ENCODE measurements around the gene CPPED1. TPM values are rescaled to one million over a fixed set of nuclear protein-coding genes. Genes with fewer than 3 reads are reported as not detected.

CPPED1 gene
- total RNA-seq = 11.6 and 13.2 TPM in 2 replicates
- long read RNA-seq, full-length matches to known transcripts = 90 of 96 reads
- long read RNA-seq, partial matches to known transcripts = 2 of 96 reads
- long read RNA-seq, other reads (novel, unspliced or antisense) = 4 of 96 reads

- peaks cover 1% of the 10 kb centered on the region for H3K36me3 Mint-ChIP-seq (ENCODE audit: insufficient read depth)
- H3K27me3 Mint-ChIP-seq = no peaks in the 10 kb centered on the region
- no peak for TF ChIP-seq CTCF (IDR thresholded peaks at IDR 0.05; ENCODE audit: unreplicated experiment)
- peak within 1 kb of the TSS; percentile 95 for H3K27ac Mint-ChIP-seq
- H3K4me1 Mint-ChIP-seq (ENCODE audit: low read depth) = peaks cover 15% of the 10 kb centered on the region
- H3K9me3 Mint-ChIP-seq (ENCODE audit: low read depth) = peaks cover 3% of the 10 kb centered on the region
- peak; percentile 79 for DNase-seq (ENCODE audit: low spot score, unreplicated experiment)
- peak within 1 kb of the TSS; percentile 94 for H3K4me3 Mint-ChIP-seq (ENCODE audit: low read depth)
These were observed at the start of gene CPPED1 for GRCh38 chr16:12803203-12804093. CPPED1 (minus strand) TSS chr16:12803887; CDS start chr16:12803776, 111 bp downstream.

- no peak for TF ChIP-seq CTCF (IDR thresholded peaks at IDR 0.05; ENCODE audit: unreplicated experiment)
- H3K27ac Mint-ChIP-seq = no peak overlapping the region
- no peaks in the 10 kb centered on the region for H3K27me3 Mint-ChIP-seq
- no peaks in the 10 kb centered on the region for H3K9me3 Mint-ChIP-seq (ENCODE audit: low read depth)
- no peaks in the 10 kb centered on the region for H3K36me3 Mint-ChIP-seq (ENCODE audit: insufficient read depth)
- no peak overlapping the region for H3K4me3 Mint-ChIP-seq (ENCODE audit: low read depth)
- no peak for DNase-seq (ENCODE audit: low spot score, unreplicated experiment)
- no peaks in the 10 kb centered on the region for H3K4me1 Mint-ChIP-seq (ENCODE audit: low read depth)
These were observed 46.5 kb upstream of the CPPED1 start for GRCh38 chr16:12850186-12850585.

- H3K4me3 Mint-ChIP-seq (ENCODE audit: low read depth) = no peak overlapping the region
- no peaks in the 10 kb centered on the region for H3K4me1 Mint-ChIP-seq (ENCODE audit: low read depth)
- TF ChIP-seq CTCF (IDR thresholded peaks at IDR 0.05; ENCODE audit: unreplicated experiment) = no peak
- H3K36me3 Mint-ChIP-seq (ENCODE audit: insufficient read depth) = no peaks in the 10 kb centered on the region
- no peaks in the 10 kb centered on the region for H3K27me3 Mint-ChIP-seq
- DNase-seq (ENCODE audit: low spot score, unreplicated experiment) = no peak
- no peaks in the 10 kb centered on the region for H3K9me3 Mint-ChIP-seq (ENCODE audit: low read depth)
- H3K27ac Mint-ChIP-seq = no peak overlapping the region
These were observed 42.9 kb upstream of the CPPED1 start for GRCh38 chr16:12846592-12846991.

- H3K4me3 Mint-ChIP-seq (ENCODE audit: low read depth) = no peak overlapping the region
- H3K36me3 Mint-ChIP-seq (ENCODE audit: insufficient read depth) = no peaks in the 10 kb centered on the region
- no peaks in the 10 kb centered on the region for H3K27me3 Mint-ChIP-seq
- TF ChIP-seq CTCF (IDR thresholded peaks at IDR 0.05; ENCODE audit: unreplicated experiment) = no peak
- no peak for DNase-seq (ENCODE audit: low spot score, unreplicated experiment)
- no peaks in the 10 kb centered on the region for H3K4me1 Mint-ChIP-seq (ENCODE audit: low read depth)
- peaks cover 5% of the 10 kb centered on the region for H3K9me3 Mint-ChIP-seq (ENCODE audit: low read depth)
- no peak overlapping the region for H3K27ac Mint-ChIP-seq
These were observed 41.6 kb upstream of the CPPED1 start for GRCh38 chr16:12845282-12845681.

- Mint-ChIP-seq H3K27me3 (no peaks in the 10 kb centered on the region), H3K4me1 (ENCODE audit: low read depth) (no peaks in the 10 kb centered on the region), H3K9me3 (ENCODE audit: low read depth) (peaks cover 10% of the 10 kb centered on the region), H3K4me3 (ENCODE audit: low read depth) (no peak overlapping the region), H3K27ac (no peak overlapping the region), H3K36me3 (ENCODE audit: insufficient read depth) (no peaks in the 10 kb centered on the region)
- no peak for DNase-seq (ENCODE audit: low spot score, unreplicated experiment)
- no peak for TF ChIP-seq CTCF (IDR thresholded peaks at IDR 0.05; ENCODE audit: unreplicated experiment)
These were observed 34.1 kb upstream of the CPPED1 start for GRCh38 chr16:12837756-12838155.

Measured in progenitor cell of endocrine pancreas (in vitro differentiated cells).